Measurements from ENCODE around the gene TXNDC16.

DNA sequence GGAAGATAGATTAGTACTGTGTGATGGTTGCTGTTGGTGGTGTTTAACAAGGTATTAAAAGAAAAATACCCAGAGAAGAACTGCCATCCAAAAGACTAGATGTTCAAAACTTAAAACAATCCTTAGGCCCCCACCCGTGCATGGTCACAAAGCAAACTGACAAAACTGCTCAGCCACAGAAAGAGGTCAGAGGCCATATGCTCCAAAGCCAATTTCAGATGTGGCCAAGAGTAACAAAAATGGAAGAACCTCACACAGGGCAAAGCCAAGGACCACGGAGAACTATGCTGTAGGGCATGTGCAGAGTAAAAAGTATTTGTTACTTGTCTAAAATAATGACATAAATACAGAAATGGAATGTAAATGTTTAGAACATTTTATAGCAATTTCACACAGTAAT lies 5.3 kb downstream of the TXNDC16 start:
- TF ChIP-seq, protein P1, sequence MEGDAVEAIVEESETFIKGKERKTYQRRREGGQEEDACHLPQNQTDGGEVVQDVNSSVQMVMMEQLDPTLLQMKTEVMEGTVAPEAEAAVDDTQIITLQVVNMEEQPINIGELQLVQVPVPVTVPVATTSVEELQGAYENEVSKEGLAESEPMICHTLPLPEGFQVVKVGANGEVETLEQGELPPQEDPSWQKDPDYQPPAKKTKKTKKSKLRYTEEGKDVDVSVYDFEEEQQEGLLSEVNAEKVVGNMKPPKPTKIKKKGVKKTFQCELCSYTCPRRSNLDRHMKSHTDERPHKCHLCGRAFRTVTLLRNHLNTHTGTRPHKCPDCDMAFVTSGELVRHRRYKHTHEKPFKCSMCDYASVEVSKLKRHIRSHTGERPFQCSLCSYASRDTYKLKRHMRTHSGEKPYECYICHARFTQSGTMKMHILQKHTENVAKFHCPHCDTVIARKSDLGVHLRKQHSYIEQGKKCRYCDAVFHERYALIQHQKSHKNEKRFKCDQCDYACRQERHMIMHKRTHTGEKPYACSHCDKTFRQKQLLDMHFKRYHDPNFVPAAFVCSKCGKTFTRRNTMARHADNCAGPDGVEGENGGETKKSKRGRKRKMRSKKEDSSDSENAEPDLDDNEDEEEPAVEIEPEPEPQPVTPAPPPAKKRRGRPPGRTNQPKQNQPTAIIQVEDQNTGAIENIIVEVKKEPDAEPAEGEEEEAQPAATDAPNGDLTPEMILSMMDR (IDR thresholded peaks at IDR 0.05): no peak
- TF ChIP-seq POLR2A (IDR thresholded peaks at IDR 0.05): no peak
